Upper lobe of right lung (tissue), 1 donor: ENCODE measurements around the gene CD38. TPM values are rescaled to one million over a fixed set of nuclear protein-coding genes. Genes with fewer than 3 reads are reported as not detected.

Experiments
- ATAC-seq: fragments of 200-7000 bp; cut with Tn5 transposase; one replicate; pipeline ENCODE4 v1.9.1; 2020; ENCODE audit warnings: mild to moderate bottlenecking, moderate library complexity
- DNase-seq: peaks from one replicate; pipeline ENCODE4 v3.0.0-alpha.2; 2020
- H3K27ac ChIP-seq: fragments of 200-600 bp; one replicate; pipeline ENCODE4 v1.8.0; 2022
- H3K27me3 ChIP-seq: fragments of 200-600 bp; one replicate; pipeline ENCODE4 v1.8.0; 2022; ENCODE audit warnings: mild to moderate bottlenecking
- H3K36me3 ChIP-seq: fragments of 200-600 bp; one replicate; pipeline ENCODE4 v1.8.0; 2022
- H3K4me1 ChIP-seq: fragments of 200-600 bp; one replicate; pipeline ENCODE4 v1.8.0; 2022
- H3K4me3 ChIP-seq: fragments of 200-600 bp; one replicate; pipeline ENCODE4 v1.8.0; 2022; ENCODE audit warnings: mild to moderate bottlenecking
- H3K9me3 ChIP-seq: fragments of 200-600 bp; one replicate; pipeline ENCODE4 v1.8.0; 2022
- CTCF ChIP-seq: fragments of 200-600 bp; IDR thresholded peaks from one replicate; pipeline ENCODE4 v1.8.0; 2022; ENCODE audit warnings: antibody characterized with exemption
- intact Hi-C: fragments of 100-400 bp; cut with DNase I; formaldehyde crosslinking; loops from one replicate; pipeline ENCODE4 v1.11.0; 2022
- total RNA-seq: library from RNA; stranded (reverse); fragmentation: NEBNext Ultra II Directional; extraction: Animal tissue kit (Norgen Biotek cat#: 25700); gene quantifications from one replicate; pipeline ENCODE4 v1.2.1, GENCODE V29; 2021
- donor health status: DM: no; HTN: yes; CAD: no; lungs with severe emphysema.

The CD38 gene
- total RNA-seq, 1 donor from 2014 or later: 2.4 TPM

GRCh38 chr4:15783676-15784075 lies 5.5 kb downstream of the CD38 start:
- TF ChIP-seq CTCF: no peak
- no peaks in the 10 kb centered on the region for H3K36me3 ChIP-seq
- H3K4me1 ChIP-seq: peaks cover 8% of the 10 kb centered on the region
- ATAC-seq (no peak), DNase-seq (no peak)
- no peak overlapping the region for H3K27ac ChIP-seq
- no peak overlapping the region for H3K4me3 ChIP-seq
- H3K27me3 ChIP-seq: no peaks in the 10 kb centered on the region
- intact Hi-C loops: no loop called here
- no peaks in the 10 kb centered on the region for H3K9me3 ChIP-seq

GRCh38 chr4:15784959-15785634 lies 7.0 kb downstream of the CD38 start:
- DNase-seq: no peak
- Histone ChIP-seq H3K9me3 (no peaks in the 10 kb centered on the region), H3K4me1 (peaks cover under 1% of the 10 kb centered on the region), H3K36me3 (no peaks in the 10 kb centered on the region), H3K27ac (no peak overlapping the region), H3K4me3 (no peak overlapping the region), H3K27me3 (no peaks in the 10 kb centered on the region)
- TF ChIP-seq CTCF: no peak
- no peak for ATAC-seq
- intact Hi-C loops: no loop called here

GRCh38 chr4:15786743-15787142 lies 8.6 kb downstream of the CD38 start:
- H3K27ac ChIP-seq: no peak overlapping the region
- no peak overlapping the region for H3K4me3 ChIP-seq
- no peaks in the 10 kb centered on the region for H3K27me3 ChIP-seq
- no peaks in the 10 kb centered on the region for H3K9me3 ChIP-seq
- intact Hi-C loops: no loop called here
- H3K36me3 ChIP-seq: no peaks in the 10 kb centered on the region
- DNase-seq (no peak), ATAC-seq (no peak)
- TF ChIP-seq CTCF: no peak
- no peaks in the 10 kb centered on the region for H3K4me1 ChIP-seq

GRCh38 chr4:15792974-15793373 lies 14.8 kb downstream of the CD38 start:
- ATAC-seq: no peak
- no peaks in the 10 kb centered on the region for H3K9me3 ChIP-seq
- intact Hi-C loops: no loop called here
- H3K36me3 ChIP-seq: no peaks in the 10 kb centered on the region
- H3K4me1 ChIP-seq: no peaks in the 10 kb centered on the region
- no peak for TF ChIP-seq CTCF
- no peak overlapping the region for H3K4me3 ChIP-seq
- no peak overlapping the region for H3K27ac ChIP-seq
- no peaks in the 10 kb centered on the region for H3K27me3 ChIP-seq
- no peak for DNase-seq

- Histone ChIP-seq H3K4me3 (no peak overlapping the region), H3K36me3 (no peaks in the 10 kb centered on the region), H3K9me3 (no peaks in the 10 kb centered on the region), H3K27me3 (no peaks in the 10 kb centered on the region), H3K4me1 (no peaks in the 10 kb centered on the region), H3K27ac (no peak overlapping the region)
- TF ChIP-seq CTCF: no peak
- DNase-seq (no peak), ATAC-seq (no peak)
- intact Hi-C loops: no loop called here
Observed at GRCh38 chr4:15793506-15794363, 15.6 kb downstream of the CD38 start.
